Hematopoietic multipotent progenitor cell treated with erythropoietin and hydrocortisone succinate and interleukin-3 and kit ligand, for 15 days (in vitro differentiated cells): ENCODE results near the gene TCP11.
"Not testable (repeated sequence)": the region's sequence is repeated elsewhere in the genome, so short reads cannot be mapped to it uniquely, and the experiment has no call there.

Experiments used
- DNase-seq: peaks from one replicate; pipeline ENCODE4 v3.0.0-alpha.2; 2015; ENCODE audit warnings: low spot score

Gene TCP11

GRCh38 chr6:35146453-35146852 lies 5.3 kb upstream of the TCP11 start:
- DNase-seq, result no peak

GRCh38 chr6:35145757-35146156 lies 4.6 kb upstream of the TCP11 start:
- no peak for DNase-seq

- no peak for DNase-seq
Measured at GRCh38 chr6:35142588-35143569, 1.7 kb upstream of the TCP11 start.

DNA sequence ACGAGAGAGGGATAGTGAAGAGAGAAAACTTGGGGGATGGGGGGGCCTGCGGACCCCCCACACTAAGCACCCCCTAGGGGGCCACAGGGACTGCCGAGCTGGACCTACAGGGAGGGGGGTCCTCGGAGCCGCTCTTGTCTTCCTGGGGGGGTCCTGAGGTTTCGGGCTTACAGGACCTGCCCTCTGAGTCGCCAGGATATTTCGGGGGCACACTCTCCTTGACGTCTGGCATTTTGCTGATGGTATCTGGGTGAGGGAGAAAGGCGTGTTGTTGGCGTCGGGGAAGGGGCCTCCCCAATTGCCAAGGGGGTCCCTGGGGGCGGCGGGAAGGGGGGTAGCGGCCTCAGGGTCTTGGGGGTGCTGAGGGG lies 516 bp downstream of the TCP11 start:
- DNase-seq, result no peak

- peak; percentile 63 for DNase-seq
Measured at GRCh38 chr6:35139924-35140638, 1.1 kb downstream of the TCP11 start.

DNA sequence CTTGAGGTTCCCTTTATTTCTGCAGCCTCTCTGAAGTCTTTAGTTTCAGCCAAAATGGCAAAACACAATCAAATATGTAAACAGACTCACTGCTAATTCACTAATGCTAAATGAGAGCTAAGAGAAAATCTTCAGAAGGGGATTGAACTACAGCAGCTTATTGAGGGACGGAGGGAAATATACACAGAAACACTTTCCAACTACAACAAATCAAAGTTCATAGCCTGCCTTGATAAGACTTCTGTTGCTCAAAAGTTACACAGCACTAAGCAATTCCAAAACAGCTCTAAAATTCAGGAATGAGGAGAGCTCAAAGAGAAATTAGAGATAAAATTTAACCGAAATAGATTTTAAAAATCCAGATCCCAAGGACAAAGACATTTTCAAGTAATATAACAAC lies 1.7 kb downstream of the TCP11 start:
- DNase-seq, result no peak

- DNase-seq, result not testable (repeated sequence)
Measured at GRCh38 chr6:35138191-35138590, 2.9 kb downstream of the TCP11 start.

DNA sequence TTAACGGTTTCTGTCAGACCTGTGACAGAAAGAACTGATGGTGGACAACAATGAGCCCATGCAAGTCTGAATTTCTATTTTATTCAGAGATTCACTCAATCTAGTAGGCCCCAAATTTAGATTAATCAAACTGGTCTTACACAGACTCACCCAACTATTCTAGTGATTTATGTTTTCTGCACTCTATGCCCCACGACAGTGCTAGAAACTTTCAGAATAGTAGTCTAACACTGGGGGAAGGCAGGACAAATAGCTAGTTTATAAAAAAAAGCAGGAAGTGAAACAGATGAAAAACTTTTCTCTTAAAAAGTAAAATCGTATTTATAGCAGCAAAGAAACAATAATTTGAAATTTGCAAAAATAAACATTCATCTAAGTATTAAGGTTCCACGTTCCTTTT lies 5.0 kb downstream of the TCP11 start:
- no peak for DNase-seq

- no peak for DNase-seq
Measured at GRCh38 chr6:35128496-35128895, 12.6 kb downstream of the TCP11 start.

DNA sequence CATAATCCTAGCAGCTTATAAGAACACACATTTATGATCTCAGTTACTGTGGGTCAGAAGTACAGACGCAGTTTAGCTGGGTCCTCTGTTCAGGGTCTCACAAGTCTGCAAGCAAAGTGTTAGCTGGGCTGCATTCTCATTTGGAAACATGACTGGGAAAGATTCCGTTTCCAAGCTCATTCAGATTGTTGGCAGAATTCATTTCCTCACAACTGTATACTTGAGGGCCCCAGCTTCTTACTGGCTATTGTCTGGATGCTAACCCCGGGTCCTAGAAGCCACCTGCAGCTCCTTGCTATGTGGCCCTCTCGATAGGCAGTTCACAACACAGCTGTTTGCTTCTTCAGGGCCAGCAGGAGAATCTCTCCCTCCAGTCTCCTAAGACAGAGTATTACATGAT lies 13.1 kb downstream of the TCP11 start:
- no peak for DNase-seq

DNA sequence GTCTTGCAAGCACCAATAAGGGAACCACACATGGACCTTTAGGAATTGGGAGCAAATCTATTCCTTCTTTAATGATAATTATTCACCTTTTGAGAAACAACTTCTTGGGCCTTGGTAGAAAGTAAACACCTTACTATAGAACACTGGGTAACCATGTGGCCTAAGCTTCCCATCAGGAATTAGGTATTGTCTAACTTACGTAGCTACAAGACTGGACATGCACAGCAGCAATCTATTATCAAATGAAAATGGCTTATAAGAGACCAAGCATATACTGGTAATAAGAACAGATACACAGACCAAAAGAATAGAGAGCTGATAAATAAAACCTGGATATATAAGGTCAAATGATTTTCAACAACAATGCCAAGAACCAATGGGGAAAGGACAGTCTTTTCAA lies 16.8 kb downstream of the TCP11 start:
- DNase-seq, result no peak

DNA sequence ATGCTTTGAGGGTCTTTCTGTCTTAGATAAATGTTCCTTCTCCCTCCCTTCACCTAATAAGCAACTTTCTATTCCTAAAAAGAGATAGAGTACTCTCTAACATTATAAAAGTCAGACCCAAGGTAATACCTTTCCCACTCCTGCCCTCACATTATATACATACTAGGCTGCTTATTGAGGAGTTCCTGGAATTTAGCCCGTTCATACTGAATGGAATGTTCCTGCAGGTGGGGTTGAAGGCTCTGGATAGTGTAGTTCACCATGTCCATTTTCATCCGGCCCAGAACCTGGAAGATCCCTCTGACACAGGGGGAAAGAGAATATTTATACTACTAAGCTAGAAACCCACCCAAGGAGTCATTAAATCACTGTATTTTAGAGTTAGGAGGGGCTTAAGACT lies 20.4 kb downstream of the TCP11 start:
- DNase-seq, result no peak

GRCh38 chr6:35108309-35108885 lies 32.7 kb downstream of the TCP11 start:
- DNase-seq, result no peak

DNA sequence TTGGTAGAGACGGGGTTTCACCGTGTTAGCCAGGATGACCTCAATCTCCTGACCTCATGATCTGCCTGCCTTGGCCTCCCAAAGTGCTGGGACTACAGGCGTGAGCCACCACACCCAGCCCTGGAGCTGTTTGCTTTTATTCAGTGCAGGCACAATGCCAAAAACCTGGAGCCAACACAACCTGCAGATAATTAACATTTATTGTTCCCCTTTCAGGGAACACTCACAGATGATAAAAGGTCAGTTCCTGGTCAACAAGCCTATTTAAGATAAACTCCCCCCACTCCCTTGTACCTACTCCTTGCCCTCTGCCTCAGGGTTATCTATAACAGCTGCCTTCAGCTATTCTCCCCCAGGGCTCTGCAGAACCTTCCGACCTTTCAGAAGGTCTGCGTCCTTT lies 33.4 kb downstream of the TCP11 start:
- not testable (repeated sequence) for DNase-seq

DNA sequence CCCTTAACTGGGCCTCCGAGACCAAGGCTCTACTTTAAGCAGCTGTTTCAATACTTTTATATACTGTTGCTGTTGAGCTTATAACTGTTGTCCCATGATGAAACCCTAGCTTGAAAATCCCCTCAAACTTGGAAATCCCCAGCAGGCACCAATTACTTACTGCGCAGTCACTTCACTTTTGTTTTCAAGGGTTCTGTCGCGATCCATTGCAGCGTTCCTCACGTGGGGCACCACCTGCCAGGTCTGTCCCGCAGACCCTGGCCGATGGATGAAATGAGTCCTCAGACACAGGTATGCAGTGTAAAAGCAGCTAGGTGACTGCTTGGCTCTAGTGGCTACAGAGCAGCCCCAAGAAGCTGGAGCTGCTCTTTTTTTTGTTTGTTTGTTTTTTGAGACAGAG lies 33.9 kb downstream of the TCP11 start:
- not testable (repeated sequence) for DNase-seq

- not testable (repeated sequence) for DNase-seq
Measured at GRCh38 chr6:35106061-35106460, 35.1 kb downstream of the TCP11 start.

DNA sequence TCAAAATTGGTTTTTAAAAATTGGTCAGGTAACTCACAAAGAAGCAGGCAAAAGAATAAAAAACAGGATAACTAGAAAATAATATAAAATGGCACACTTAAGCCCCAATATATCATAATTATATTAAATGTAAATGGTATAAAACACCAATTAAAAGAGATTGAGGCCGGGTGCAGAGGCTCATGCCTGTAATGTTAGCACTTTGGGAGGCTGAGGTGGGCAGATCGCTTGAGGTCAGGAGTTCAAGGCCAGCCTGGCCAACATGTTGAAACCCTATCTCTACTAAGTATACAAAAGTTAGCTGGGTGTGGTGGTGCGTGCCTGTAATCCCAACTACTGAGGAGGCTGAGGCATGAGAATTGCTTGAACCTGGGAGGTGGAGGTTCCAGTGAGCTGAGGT lies 36.1 kb downstream of the TCP11 start:
- DNase-seq, result no peak

DNA sequence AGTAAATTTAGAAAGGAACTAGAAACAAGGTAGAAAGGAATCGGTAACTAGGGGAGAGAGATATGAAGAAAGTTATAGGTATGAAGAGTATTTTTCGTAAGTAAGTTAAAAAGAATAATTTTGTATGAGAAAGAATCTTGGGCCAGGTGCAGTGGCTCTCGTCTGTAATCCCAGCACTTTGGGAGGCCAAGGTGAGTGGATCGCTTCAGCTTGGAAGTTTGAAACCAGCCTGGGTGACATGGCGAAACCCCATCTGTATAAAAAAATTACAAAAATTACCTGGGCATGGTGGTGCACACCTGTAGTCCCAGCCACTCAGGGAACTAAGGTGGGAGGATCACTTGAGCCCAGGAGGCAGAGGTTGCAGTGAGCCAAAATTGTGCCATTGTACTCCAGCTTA lies 42.0 kb downstream of the TCP11 start:
- no peak for DNase-seq

GRCh38 chr6:35096129-35096862 lies 44.8 kb downstream of the TCP11 start:
- DNase-seq, result no peak

GRCh38 chr6:35094183-35094582 lies 47.0 kb downstream of the TCP11 start:
- no peak for DNase-seq

GRCh38 chr6:35093783-35094182 lies 47.4 kb downstream of the TCP11 start:
- DNase-seq, result no peak

DNA sequence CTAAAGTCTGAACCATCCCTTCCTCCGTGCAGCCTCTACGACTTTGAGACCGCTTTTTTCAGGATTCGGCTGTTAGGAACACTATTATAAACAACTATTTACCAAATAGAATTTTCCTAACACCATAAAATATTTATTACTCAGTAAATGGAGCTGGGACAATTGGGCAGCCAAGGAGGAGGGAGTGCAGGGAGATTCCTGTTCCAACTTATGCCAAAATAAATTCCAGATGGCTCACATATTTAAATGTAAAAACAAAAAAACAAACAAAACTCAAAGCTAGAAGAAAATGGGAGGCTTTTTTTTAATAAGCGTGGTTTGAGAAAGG lies 48.1 kb downstream of the TCP11 start:
- no peak for DNase-seq
